ENCODE results near the gene MGME1. TPM values are rescaled to one million over a fixed set of nuclear protein-coding genes. Genes with fewer than 3 reads are reported as not detected.

The MGME1 gene
- total and polyA plus RNA-seq, 2 of the 13 experiments (the other 11 are each of a cell fraction or from before 2014, with no cell fraction given), result 36.7 to 66.6 TPM

DNA sequence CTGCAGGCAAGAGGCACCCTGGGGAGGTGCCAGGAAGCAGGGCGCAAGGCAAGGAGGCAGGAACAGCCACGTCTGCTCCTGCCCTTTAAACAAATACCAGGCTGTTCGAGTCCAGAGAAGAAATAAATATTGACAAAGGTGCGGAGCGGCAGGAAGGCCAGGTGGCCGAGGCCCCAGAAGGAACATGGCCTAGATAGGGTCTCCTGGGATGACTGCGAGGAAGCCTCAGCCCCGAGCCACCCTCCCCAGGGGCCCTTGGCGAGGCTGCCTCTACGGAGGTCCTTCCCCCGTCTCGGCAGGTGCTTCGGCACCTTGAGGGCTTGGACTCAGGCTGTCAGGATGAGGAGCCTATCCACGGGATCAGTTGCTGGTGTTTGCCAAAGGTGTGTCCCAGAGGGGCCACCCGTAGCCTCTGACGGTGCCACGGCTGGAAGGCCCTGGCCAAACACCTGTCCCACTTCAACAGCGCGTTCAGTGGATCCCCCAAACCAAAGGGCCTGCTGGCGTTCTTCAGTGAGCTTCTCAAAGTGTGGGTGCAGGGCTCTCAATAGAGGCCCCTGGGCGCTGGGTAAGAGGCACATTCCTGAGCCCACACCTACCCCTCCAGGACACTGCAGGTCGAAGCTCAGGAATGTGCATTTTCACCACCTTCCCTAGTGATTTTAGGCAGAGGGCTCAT, 40.0 kb upstream of the MGME1 start:
- peak; percentile 5; the same call in 2 of the 3 replicates for ATAC-seq
- 23% methylated on average over 19 of the region's 22 CpGs for WGBS (ENCODE audit: low lambda C conversion rate)

More for the DNA sequence above, 40.0 kb upstream of the MGME1 start:
- Histone ChIP-seq H3K4me3 (replicated peaks in 1 of 3; ENCODE audit: insufficient read depth in 1 of 3, low read depth in 2 of 3, low read length in 3 of 3) (no peak overlapping the region), H3K9ac (ENCODE audit: insufficient read depth, low read depth, low read length) (no peak overlapping the region), H3K79me2 (ENCODE audit: insufficient read depth, low read length) (no peaks in the 10 kb centered on the region), H3K4me1 (ENCODE audit: insufficient read depth, low read length) (peaks cover 42% of the 10 kb centered on the region), H3K27ac (ENCODE audit: extremely low read length, insufficient read depth, low read length) (no peak overlapping the region), H3K27me3 (ENCODE audit: control insufficient read depth in 1 of 2, insufficient read depth in 2 of 2, low read length in 2 of 2) (peaks cover 9 to 43% of the 10 kb centered on the region in 2 experiments; a peak in 4 of 5 replicates), H4K20me1 (ENCODE audit: insufficient read depth, low read length) (no peaks in the 10 kb centered on the region), H3K36me3 (replicated peaks in 1 of 2; ENCODE audit: control insufficient read depth in 1 of 2, insufficient read depth in 2 of 2, low read length in 2 of 2) (no peaks in the 10 kb centered on the region), H3K9me3 (ENCODE audit: low read length) (peaks cover 9% of the 10 kb centered on the region; the same call in 1 of the 2 replicates), H2AFZ (ENCODE audit: low read length) (no peak overlapping the region), H3K4me2 (ENCODE audit: low read depth, low read length) (peak overlapping the region; percentile 0; the same call in 1 of the 2 replicates)
- DNase-seq (ENCODE audit: low spot score) (no peak), FAIRE-seq (no peak)
- CTCF ChIA-PET (ENCODE audit: low intra/inter-chr PET ratio, low total read pairs), result no interaction called here
- intact Hi-C loops (cut with micrococcal nuclease; ENCODE audit: unreplicated experiment), result no loop called here
- POLR2A ChIA-PET, result no interaction called here
- TF ChIP-seq ZMYM2 (CRISPR knock-in tag; IDR thresholded peaks at IDR 0.05), result no peak
- TF ChIP-seq, protein P1, sequence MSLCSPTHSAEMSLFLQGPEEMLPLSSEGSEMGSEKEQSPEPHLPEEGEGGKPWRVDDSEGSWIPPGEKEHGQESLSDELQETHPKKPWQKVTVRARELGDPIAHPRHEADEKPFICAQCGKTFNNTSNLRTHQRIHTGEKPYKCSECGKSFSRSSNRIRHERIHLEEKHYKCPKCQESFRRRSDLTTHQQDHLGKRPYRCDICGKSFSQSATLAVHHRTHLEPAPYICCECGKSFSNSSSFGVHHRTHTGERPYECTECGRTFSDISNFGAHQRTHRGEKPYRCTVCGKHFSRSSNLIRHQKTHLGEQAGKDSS (CRISPR knock-in tag; IDR thresholded peaks at IDR 0.05; ENCODE audit: borderline replicate concordance, low read depth), result no peak
- TF ChIP-seq, protein P2, sequence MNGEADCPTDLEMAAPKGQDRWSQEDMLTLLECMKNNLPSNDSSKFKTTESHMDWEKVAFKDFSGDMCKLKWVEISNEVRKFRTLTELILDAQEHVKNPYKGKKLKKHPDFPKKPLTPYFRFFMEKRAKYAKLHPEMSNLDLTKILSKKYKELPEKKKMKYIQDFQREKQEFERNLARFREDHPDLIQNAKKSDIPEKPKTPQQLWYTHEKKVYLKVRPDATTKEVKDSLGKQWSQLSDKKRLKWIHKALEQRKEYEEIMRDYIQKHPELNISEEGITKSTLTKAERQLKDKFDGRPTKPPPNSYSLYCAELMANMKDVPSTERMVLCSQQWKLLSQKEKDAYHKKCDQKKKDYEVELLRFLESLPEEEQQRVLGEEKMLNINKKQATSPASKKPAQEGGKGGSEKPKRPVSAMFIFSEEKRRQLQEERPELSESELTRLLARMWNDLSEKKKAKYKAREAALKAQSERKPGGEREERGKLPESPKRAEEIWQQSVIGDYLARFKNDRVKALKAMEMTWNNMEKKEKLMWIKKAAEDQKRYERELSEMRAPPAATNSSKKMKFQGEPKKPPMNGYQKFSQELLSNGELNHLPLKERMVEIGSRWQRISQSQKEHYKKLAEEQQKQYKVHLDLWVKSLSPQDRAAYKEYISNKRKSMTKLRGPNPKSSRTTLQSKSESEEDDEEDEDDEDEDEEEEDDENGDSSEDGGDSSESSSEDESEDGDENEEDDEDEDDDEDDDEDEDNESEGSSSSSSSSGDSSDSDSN (CRISPR knock-in tag; IDR thresholded peaks at IDR 0.05), result peak; percentile 31; the same call in 1 of the 2 replicates
- TF ChIP-seq ZNF616 (CRISPR knock-in tag; IDR thresholded peaks at IDR 0.05; ENCODE audit: low read depth), result no peak
- TF ChIP-seq ZBTB7B (CRISPR knock-in tag; IDR thresholded peaks at IDR 0.05), result 0 out of 2 replicates have a peak, but pooled peaks have one; percentile 28
- no peak for TF ChIP-seq ISL2 (CRISPR knock-in tag; IDR thresholded peaks at IDR 0.05)
- TF ChIP-seq, protein P3, sequence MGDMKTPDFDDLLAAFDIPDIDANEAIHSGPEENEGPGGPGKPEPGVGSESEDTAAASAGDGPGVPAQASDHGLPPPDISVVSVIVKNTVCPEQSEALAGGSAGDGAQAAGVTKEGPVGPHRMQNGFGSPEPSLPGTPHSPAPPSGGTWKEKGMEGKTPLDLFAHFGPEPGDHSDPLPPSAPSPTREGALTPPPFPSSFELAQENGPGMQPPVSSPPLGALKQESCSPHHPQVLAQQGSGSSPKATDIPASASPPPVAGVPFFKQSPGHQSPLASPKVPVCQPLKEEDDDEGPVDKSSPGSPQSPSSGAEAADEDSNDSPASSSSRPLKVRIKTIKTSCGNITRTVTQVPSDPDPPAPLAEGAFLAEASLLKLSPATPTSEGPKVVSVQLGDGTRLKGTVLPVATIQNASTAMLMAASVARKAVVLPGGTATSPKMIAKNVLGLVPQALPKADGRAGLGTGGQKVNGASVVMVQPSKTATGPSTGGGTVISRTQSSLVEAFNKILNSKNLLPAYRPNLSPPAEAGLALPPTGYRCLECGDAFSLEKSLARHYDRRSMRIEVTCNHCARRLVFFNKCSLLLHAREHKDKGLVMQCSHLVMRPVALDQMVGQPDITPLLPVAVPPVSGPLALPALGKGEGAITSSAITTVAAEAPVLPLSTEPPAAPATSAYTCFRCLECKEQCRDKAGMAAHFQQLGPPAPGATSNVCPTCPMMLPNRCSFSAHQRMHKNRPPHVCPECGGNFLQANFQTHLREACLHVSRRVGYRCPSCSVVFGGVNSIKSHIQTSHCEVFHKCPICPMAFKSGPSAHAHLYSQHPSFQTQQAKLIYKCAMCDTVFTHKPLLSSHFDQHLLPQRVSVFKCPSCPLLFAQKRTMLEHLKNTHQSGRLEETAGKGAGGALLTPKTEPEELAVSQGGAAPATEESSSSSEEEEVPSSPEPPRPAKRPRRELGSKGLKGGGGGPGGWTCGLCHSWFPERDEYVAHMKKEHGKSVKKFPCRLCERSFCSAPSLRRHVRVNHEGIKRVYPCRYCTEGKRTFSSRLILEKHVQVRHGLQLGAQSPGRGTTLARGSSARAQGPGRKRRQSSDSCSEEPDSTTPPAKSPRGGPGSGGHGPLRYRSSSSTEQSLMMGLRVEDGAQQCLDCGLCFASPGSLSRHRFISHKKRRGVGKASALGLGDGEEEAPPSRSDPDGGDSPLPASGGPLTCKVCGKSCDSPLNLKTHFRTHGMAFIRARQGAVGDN (CRISPR knock-in tag; IDR thresholded peaks at IDR 0.05), result peak; percentile 19; the same call in 1 of the 2 replicates
- TF ChIP-seq ZNF451 (CRISPR knock-in tag; IDR thresholded peaks at IDR 0.05), result no peak
- peak; percentile 0 for TF ChIP-seq MED8 (CRISPR knock-in tag; IDR thresholded peaks at IDR 0.05; ENCODE audit: insufficient replicate concordance)
- no TSS peak for BruUV-seq (replicated peaks)
- in situ Hi-C loops (cut with HindIII; ENCODE audit: extremely low pct_ligation_motif_present, low pct_unique_long_range_greater_than_20kb), result no loop called here

Data from HepG2 (cell line).